HL-60 (cell line): Measurements from ENCODE around the gene UBE2U.

Experiments
- DNase-seq, 2 experiments: peaks; one replicate each; pipeline ENCODE4 v3.0.0-alpha.2; 2010 to 2020; ENCODE audit warnings: low read depth in 1 of 2, low spot score in 1 of 2
- H3K27ac ChIP-seq: fragments of 250-450 bp; sonication (Bioruptor Pico); replicated peaks from 2 replicates; pipeline ENCODE4 v1.5.1; 2020; ENCODE audit warnings: mild to moderate bottlenecking, moderate library complexity
- H3K27me3 ChIP-seq: fragments of 250-450 bp; sonication (Bioruptor Pico); 2 replicates; pipeline ENCODE4 v1.5.1; 2021; ENCODE audit warnings: mild to moderate bottlenecking, moderate library complexity; ENCODE audit not compliant: insufficient read depth, poor library complexity, severe bottlenecking
- H3K4me3 ChIP-seq: replicated peaks from 2 replicates; pipeline ENCODE4 v1.5.1; 2011; ENCODE audit warnings: mild to moderate bottlenecking, control low read depth, low read length; ENCODE audit not compliant: insufficient read depth
- CTCF ChIP-seq: IDR thresholded peaks from one replicate; pipeline ENCODE4 v1.5.1; 2011; ENCODE audit warnings: low read length, control low read depth, inconsistent platforms; ENCODE audit not compliant: insufficient read depth
- GABPA ChIP-seq: IDR thresholded peaks from 2 replicates; pipeline ENCODE4 v1.6.1; 2012; ENCODE audit warnings: low read depth
- POLR2AphosphoS5 ChIP-seq: IDR thresholded peaks from 2 replicates; pipeline ENCODE4 v1.6.1; 2012; ENCODE audit warnings: low read depth
- REST ChIP-seq: IDR thresholded peaks from 2 replicates; pipeline ENCODE4 v1.6.1; 2012; ENCODE audit warnings: low read depth; ENCODE audit not compliant: insufficient replicate concordance
- SPI1 ChIP-seq: IDR thresholded peaks from 2 replicates; pipeline ENCODE4 v1.6.1; 2012; ENCODE audit warnings: low read depth, mild to moderate bottlenecking, borderline replicate concordance

UBE2U gene

GRCh38 chr1:64197076-64197475 lies 6.3 kb upstream of the UBE2U start:
- no peak overlapping the region for H3K4me3 ChIP-seq
- H3K27me3 ChIP-seq: no peaks in the 10 kb centered on the region
- no peak overlapping the region for H3K27ac ChIP-seq
- no peak for DNase-seq
- TF ChIP-seq GABPA: no peak
- no peak for TF ChIP-seq REST
- TF ChIP-seq CTCF: no peak
- no peak for TF ChIP-seq SPI1
- TF ChIP-seq POLR2AphosphoS5: no peak

GRCh38 chr1:64199154-64199553 lies 4.3 kb upstream of the UBE2U start:
- Histone ChIP-seq H3K4me3 (no peak overlapping the region), H3K27ac (no peak overlapping the region), H3K27me3 (no peaks in the 10 kb centered on the region)
- TF ChIP-seq REST (no peak), GABPA (no peak), POLR2AphosphoS5 (no peak), CTCF (no peak), SPI1 (no peak)
- DNase-seq: no peak

- Histone ChIP-seq H3K27ac (no peak overlapping the region), H3K27me3 (no peaks in the 10 kb centered on the region), H3K4me3 (no peak overlapping the region)
- DNase-seq: no peak
- TF ChIP-seq SPI1: no peak
- no peak for TF ChIP-seq POLR2AphosphoS5
- TF ChIP-seq CTCF: no peak
- no peak for TF ChIP-seq REST
Observed at GRCh38 chr1:64200064-64200463, 3.4 kb upstream of the UBE2U start.
